ENCODE data around the gene ATP1A1.

Gene ATP1A1

GRCh38 chr1:116372651-116373430 lies at the start of gene ATP1A1:
Gene ATP1A1, plus strand, starts transcription at chr1:116373244. Its CDS starts 268 bp downstream, at chr1:116373512.
- in situ Hi-C loops (cut with HindIII; ENCODE audit: low sequenced_read_pairs): no loop called here

GRCh38 chr1:116323491-116323890 lies 49.6 kb upstream of the ATP1A1 start:
- in situ Hi-C loops (cut with HindIII; ENCODE audit: low sequenced_read_pairs): no loop called here

- in situ Hi-C loops (cut with HindIII; ENCODE audit: low sequenced_read_pairs): no loop called here
These were observed 48.6 kb upstream of the ATP1A1 start for GRCh38 chr1:116324411-116324810.

- in situ Hi-C loops (cut with HindIII; ENCODE audit: low sequenced_read_pairs): no loop called here
These were observed 47.9 kb upstream of the ATP1A1 start for GRCh38 chr1:116325104-116325503.

- in situ Hi-C loops (cut with HindIII; ENCODE audit: low sequenced_read_pairs): no loop called here
These were observed 47.1 kb upstream of the ATP1A1 start for GRCh38 chr1:116325922-116326321.

- in situ Hi-C loops (cut with HindIII; ENCODE audit: low sequenced_read_pairs): no loop called here
These were observed 46.6 kb upstream of the ATP1A1 start for GRCh38 chr1:116326486-116326885.

- in situ Hi-C loops (cut with HindIII; ENCODE audit: low sequenced_read_pairs): no loop called here
These were observed 44.4 kb upstream of the ATP1A1 start for GRCh38 chr1:116328671-116329070.

GRCh38 chr1:116329524-116330341 lies 43.3 kb upstream of the ATP1A1 start:
- in situ Hi-C loops (cut with HindIII; ENCODE audit: low sequenced_read_pairs): no loop called here

- in situ Hi-C loops (cut with HindIII; ENCODE audit: low sequenced_read_pairs): no loop called here
These were observed 42.7 kb upstream of the ATP1A1 start for GRCh38 chr1:116330342-116330652.

GRCh38 chr1:116330846-116331245 lies 42.2 kb upstream of the ATP1A1 start:
- in situ Hi-C loops (cut with HindIII; ENCODE audit: low sequenced_read_pairs): no loop called here

GRCh38 chr1:116331523-116331922 lies 41.5 kb upstream of the ATP1A1 start:
- in situ Hi-C loops (cut with HindIII; ENCODE audit: low sequenced_read_pairs): no loop called here

GRCh38 chr1:116332451-116332850 lies 40.6 kb upstream of the ATP1A1 start:
- in situ Hi-C loops (cut with HindIII; ENCODE audit: low sequenced_read_pairs): no loop called here

- in situ Hi-C loops (cut with HindIII; ENCODE audit: low sequenced_read_pairs): no loop called here
These were observed 39.7 kb upstream of the ATP1A1 start for GRCh38 chr1:116333171-116334014.

GRCh38 chr1:116334015-116334547 lies 39.0 kb upstream of the ATP1A1 start:
- in situ Hi-C loops (cut with HindIII; ENCODE audit: low sequenced_read_pairs): no loop called here

- in situ Hi-C loops (cut with HindIII; ENCODE audit: low sequenced_read_pairs): no loop called here
These were observed 38.0 kb upstream of the ATP1A1 start for GRCh38 chr1:116334868-116335635.

GRCh38 chr1:116335850-116336624 lies 37.0 kb upstream of the ATP1A1 start:
- in situ Hi-C loops (cut with HindIII; ENCODE audit: low sequenced_read_pairs): no loop called here

- in situ Hi-C loops (cut with HindIII; ENCODE audit: low sequenced_read_pairs): no loop called here
These were observed 35.6 kb upstream of the ATP1A1 start for GRCh38 chr1:116337398-116337797.

- in situ Hi-C loops (cut with HindIII; ENCODE audit: low sequenced_read_pairs): no loop called here
These were observed 34.6 kb upstream of the ATP1A1 start for GRCh38 chr1:116338400-116338799.

- in situ Hi-C loops (cut with HindIII; ENCODE audit: low sequenced_read_pairs): no loop called here
These were observed 32.4 kb upstream of the ATP1A1 start for GRCh38 chr1:116340506-116341231.
